Pons (tissue), 1 donor: ENCODE measurements around the gene SUMO3.
A peak's percentile ranks its signal among the peaks of the same experiment; 100 is the strongest.

Source experiments
- DNase-seq: peaks from one replicate; pipeline ENCODE4 v3.0.0-alpha.2; 2016; ENCODE audit warnings: low spot score

Gene SUMO3

DNA sequence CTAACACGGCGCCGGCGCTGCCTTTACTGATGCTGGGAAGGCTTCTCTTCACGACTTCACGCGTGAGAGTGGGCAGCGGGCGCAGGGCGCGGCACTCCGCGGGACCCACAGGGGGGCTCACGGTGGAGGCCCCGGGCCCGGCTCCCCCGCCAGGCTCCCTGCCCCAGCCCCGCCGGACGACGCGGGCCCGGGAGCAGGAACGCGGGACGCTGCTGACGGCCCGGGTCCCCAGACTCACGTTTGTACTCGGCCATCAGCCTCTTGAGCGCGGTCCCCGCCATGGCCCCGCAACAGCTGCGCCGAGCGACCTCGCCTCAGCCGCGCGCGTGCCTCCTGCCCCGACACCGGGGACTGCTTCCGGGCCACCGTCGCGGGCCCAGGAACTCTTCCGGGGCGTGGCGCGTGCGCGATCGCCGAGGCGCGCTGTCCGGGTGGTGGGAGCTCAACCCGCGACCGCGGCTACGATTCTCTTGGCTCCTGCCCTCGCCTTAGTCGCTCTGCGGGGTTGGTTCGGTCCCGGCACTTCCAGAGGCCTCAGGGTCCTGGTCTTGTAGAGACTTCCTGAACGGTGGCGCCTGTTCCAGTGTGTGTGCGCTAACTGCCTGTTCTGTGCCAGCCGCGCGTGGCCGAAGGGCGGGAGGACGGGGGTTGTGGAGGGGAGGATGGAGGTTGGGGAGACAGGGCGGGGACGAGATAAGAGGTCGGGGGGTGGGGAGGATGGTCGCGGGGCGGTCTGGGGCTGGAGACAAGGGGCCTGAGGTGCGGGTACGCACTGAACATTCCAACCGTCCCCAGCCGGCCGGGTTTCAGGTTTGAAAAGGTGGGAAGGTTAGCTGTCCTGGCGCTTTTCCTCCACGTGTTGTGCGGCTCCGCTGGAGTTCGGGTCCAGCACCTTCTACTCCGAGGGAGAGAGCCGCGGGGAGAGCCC lies 16.1 kb downstream of the SUMO3 start, which contains the start of gene UBE2G2:
Gene UBE2G2, minus strand, starts transcription at position 353 of the 928 bp plus-strand sequence. Its CDS starts 72 bp downstream, at position 281.
- peak; percentile 56 for DNase-seq

DNA sequence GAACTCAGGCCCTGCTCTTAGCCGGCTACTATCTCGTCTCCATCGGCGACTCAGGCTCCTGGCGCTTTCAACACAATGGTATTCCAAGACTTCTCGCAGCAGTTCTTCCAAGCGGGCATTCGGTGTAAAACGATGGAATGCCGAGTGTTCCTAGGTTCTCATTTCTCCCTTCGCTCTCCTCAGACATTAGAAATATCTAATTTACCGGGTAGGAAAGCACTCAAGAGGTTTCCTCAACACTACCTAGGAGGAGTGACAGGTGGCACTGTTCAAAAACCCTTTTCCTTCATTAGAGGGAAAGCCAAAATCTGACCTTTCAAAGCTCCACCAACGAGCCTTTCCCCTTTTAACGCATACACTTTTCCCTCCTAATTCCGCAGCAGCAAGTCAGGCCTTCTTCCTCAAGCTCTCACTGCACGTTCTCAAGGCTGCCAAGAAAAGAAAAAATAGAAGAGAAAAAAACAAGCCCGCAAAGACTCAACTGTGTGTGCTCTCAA lies 16.8 kb downstream of the SUMO3 start:
- DNase-seq: no peak

DNA sequence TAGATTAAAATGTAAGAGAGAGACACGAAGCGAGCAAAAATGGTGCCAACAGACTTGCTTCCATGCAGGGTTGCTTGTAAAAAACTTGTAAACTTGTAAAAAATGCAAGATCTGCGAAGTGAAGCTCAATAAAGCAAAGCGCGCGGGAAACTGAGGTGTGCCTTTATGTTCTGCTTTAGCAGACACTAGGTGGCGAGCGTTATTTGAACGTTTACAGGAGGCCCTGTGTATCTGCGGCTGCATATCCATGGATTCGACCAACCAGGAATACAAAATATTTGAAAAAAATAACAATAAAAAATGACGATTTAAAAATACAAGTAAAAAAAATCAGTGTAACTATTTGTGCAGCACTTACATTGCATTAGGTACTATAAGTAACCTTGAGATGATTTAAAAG lies 17.8 kb downstream of the SUMO3 start:
- no peak for DNase-seq

DNA sequence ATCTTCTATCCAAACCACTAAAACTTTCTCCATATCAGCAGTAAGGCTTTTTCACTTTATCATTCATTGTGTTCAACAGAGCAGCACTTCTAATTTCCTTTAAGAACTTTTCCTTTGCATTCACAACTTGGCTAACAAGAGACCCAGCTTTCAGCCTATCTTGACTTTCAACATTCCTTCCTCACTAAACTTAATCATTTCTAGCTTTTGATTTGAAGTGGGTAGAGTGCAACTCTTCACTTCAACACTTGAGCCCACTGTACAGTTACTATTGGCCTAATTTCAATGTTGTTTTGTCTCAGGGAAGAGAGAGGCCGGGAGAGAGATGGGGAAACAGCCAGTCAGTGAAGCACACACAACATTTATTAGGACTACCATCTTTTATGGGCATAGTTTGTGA lies 18.2 kb downstream of the SUMO3 start:
- no peak for DNase-seq

DNA sequence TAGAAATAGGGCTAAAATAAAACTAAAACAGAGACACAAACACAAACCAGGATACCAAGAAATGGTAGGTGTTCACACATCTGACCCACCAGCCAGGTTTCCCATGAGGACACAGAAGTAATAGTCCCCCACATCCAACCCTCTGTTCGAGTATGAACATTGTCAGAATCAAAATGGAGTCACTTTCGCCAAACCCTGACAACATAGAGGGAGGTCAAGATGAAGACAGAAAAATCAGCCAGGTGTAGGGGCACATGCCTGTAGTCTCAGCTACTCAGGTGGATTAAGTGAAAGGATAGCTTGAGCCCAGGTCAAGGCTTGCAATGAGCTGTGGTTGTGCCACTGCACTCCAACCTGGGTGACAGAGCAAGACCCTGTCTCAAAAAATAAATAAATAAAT lies 20.1 kb downstream of the SUMO3 start:
- DNase-seq: no peak

DNA sequence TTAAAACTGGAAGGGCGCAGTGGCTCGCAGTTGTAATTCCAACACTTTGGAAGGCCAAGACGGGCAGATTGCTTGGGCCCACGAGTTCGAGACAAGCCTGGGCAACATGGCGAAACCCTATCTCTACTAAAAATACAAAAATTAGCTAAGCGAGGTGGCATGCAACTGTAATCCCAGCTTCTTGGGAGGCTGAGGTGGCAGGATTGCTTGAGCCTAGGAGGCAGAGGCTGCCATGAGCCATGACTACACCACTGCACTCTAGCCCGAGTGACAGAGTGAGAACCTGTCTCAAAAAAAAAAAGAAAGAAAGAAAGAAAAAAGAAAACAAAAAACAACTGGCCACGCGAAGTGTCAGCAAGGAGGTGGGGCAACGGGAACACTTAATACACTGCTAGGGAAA lies 22.5 kb downstream of the SUMO3 start:
- DNase-seq: no peak

DNA sequence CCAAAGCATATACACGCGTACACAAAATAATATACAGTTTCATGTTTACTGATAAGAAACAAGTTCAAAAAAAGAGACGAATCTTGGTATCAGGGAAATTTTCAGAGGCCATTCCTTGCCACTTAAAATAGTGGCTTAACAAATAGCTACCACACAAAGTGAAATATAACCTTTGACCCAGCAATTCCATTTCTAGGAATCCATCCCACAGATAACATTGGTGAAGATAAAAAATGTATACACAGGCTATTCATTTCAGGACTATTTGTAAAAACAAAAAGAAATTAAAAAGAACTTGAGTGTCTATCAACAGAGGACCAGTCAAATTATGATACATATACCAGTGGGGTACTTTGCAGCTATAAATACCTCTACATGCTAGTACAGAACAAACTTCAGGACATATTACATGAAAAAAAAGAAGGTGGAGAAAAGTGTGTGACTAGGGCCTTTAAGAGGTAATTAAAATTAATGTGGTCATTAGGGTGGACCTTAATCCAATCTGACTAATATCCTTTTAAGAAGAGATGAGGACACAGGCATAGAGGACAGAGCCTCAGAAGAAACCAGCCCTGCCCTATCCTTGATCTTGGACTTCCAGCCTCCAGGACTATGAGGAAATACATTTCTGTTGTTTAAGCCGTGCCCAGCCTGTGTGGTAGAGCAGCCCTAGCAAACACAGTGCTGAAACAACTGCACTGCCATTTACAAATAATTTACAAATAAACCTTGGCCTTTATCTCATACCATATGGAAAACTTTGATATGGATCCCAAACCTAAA lies 24.1 kb downstream of the SUMO3 start:
- DNase-seq: no peak

DNA sequence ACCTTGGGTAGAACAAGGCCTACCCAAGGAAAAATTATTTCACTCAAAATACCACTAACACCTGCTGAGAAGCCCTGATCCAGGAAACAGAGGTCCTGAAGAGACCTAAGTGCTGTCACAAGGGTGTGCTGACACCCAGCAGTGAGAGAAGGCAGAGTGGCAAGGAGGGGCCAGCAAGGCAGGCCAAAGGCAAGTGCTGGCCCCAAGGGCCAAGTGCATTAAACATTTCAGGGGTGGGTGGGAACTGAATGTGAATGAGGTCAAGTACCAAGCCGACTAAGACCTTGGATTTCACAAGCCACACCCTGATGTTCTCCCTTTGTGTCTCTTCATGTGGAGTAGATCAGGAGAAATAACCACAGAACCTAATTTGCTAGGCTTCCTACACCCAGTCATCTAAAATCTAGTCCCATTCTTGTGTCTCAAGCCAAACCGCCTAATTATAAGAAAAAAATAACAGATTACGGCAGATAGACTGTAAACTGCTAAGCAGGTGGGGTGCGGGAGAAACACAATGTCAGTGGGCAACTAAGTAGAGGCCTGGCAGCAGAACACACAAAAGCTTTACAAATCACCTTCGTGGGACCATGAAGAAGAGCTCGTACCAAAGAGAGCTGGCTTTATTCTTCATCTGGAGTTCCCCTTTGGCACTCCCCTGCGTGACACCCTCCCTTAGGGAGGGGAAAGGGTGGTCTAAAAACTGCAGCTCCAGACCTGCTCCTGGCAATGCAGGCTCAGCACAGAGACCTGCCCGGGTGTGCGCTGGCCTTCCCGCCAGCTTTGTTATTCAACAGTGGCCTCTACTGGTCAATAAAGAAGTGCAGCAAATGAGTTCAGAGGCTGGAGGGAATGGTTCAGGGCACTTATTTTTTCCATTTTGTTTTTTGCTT lies 24.9 kb downstream of the SUMO3 start:
- peak; percentile 67 for DNase-seq

DNA sequence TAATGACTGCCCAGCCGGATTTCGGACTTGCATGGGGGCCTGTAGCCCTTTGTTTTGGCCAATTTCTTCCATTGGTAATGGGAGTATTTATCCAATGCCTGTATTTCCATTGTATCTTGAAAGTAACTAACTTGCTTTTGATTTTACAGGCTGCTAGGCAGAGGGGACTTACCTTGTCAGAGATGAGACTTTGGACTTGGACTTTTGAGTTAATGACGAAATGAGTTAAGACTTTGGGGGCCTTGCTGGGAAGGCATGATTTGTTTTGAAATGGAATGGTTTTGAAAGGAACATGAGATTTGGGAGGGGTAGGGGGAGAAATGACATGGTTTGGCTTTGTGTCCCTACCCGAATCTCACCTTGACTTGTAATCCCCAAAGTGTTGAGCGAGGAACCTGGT lies 25.9 kb downstream of the SUMO3 start:
- DNase-seq: no peak

DNA sequence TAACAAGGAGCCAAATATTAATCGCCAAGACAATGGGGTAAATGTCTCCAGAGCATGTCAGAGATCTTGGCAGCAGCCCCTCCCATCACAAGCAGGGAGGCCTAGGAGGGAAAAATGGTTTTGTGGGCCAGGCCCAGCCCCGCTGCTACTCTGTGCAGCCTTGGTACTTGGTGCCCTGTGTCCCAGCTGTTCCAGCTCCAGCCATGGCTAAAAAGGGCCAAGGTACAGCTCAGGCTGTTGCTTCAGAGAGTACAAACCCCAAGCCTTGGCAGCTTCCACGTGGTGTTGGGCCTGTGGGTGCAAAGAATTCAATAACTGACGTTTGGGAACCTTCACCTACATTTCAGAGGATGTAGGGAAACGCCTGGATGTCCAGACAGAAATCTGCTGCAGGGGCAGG lies 26.6 kb downstream of the SUMO3 start:
- no peak for DNase-seq

DNA sequence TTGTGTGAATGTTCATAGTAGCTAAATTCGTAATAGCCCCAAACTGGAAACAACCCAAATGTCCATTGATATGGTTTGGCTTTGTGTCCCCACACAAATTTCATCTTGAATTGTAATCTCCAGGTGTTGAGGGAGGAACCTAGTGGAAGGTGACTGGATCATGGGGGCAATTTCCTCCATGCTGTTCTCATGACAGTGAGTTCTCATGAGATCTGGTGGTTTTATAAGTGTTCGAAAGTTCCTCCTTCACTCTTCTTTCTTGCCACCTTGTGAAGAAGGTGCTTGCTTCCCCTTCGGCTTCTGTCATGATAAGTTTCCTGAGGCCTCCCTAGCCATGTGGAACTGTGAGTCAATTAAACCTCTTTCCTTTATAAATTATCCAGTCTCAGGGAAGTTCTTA lies 27.5 kb downstream of the SUMO3 start:
- DNase-seq: no peak

DNA sequence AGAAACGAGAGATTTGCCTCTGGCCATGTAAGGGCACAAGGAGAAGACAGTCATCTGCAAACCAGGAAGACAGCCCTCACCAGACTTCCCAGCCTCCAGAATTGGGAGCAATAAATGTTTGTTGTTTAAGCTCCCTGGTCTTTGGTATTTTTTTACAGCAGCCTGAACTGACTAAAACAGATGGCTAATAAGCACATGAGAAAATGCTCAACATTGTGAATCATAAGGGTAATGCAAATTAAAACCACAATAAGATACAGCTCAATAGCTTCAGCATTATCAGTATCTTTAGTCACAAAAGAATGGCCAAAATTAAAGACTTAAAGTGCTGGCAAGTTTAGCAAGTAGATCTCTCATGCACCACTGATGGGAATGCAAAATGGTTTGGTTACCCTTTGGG lies 28.0 kb downstream of the SUMO3 start:
- no peak for DNase-seq

DNA sequence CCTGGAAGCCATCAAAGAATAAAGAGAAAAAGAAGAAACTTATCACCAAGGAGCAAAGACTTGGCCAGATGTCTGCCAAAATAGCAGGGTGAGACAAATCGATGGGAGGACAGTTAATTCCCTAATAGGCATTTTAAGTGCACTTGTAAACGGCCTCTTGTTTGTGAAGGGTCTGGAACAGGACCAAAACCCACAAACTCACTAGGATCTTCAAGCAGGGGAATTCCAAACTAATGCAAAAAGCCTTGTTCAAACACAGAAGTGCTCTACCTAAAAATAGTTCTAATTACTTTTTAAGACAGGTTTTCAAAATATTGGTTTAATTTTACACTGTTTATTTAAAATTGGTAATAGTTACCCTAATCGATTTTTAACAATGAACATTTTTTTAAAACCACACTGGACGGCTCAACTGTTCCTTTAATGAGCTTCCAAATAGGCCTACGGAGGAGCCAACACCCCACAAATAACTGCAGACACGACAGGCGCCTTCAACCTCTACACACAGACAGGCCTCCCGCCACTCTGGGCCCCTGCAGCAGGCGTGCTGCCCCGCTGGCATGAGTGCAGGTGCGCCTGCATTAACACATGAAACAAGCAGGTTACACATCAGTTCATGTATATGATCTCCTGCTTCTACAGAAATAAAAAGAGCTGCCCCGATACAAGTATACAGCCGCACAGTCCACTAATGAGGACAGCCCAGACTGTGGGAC lies 32.1 kb downstream of the SUMO3 start:
- no peak for DNase-seq

DNA sequence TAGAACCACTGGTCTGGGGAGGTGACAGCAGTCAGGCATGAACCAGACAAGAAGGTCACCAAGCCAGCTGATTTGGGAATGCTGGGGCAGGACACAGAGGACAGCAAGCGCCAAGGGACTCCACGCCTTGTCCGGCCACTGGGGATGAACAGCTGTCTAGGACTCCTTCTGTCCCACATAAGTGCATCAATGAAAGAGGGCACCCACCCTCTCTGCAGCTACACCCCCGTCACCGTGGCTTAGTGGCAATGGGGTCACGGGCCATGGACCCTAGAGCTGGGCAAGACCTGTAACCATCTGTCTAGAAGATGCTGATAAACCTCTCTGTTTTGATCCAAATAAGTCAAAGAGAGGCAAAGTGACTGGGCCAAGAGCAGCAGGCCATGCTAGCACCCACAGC lies 33.1 kb downstream of the SUMO3 start:
- no peak for DNase-seq

DNA sequence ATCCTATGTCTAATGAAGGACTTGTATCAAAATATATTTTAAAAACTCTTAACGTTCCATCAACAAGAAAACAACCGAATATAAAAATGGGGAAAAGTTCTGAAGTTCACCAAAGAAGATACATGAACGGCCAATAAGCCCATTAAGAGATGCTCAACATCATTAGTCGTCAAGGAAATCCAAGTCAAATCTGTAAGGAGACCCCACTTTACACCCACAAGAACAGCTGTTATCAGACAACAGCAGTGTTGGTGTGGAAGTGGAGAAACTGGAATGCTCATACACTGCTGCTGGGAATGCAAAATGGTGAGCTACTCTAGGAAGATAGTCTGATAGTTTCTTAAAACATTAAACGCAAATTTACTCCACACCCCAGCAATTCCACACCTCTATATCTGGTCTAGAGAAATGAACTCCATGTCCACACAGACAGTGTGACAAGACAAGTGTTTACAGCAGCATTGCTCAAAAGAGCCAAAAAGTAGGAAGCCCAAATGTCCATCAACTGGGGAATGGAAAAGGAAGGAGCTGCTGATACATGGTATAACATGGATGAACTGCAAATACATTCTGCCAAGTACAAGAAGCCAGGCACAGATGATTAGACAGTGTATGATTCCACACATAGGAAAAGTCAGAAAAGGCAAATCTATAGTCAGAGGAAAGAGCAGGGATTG lies 34.7 kb downstream of the SUMO3 start:
- DNase-seq: no peak

DNA sequence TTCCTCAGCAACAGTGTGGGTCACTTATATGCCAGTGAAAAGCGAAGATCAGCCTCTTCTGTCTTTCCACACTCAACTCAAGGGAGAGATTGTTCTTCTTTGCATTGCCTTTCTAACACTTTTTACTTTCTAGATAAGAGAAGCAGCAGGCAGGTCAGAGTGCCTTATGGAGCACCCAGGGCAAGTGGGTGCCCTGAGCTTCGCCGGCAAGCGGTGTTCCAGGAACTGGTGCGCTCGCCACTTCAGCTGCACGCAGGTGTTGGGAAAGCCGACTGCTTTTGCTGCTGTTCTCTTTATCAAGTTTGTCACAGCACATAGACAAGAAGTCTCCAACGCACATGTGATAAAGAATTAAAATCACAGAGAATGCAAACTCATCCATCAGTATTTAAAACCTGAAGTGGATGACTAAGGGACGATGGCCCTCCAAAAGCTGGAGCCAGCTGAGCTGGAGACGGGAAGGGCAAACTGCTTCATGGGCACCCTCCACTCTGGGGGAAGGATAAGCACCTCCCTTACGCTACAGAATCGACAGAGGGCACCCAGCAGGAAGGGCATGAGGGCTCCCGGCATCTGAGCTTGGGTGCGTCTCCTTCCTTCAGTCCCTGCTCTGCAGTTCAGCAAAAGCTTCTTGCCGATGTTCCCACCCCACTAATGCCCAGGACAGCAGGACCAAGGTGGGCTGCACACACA lies 36.9 kb downstream of the SUMO3 start:
- DNase-seq: no peak

DNA sequence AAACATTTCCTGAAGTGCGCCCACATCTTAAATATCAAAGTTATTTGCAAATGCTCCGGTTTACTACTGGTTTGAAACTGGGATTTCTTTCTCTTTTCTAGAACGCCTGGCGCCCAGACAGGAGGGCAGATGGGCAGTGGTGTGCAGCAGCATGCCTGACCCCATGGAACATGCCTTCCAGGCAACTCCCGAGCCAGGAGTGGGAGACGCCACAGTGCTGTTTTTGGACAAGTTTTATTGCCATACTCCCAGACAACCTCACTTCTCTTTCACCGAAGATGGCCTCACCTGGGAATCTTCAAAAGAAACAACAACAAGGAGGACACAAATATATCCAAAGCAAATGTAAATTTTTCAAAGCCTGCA lies 37.7 kb downstream of the SUMO3 start:
- DNase-seq: no peak

DNA sequence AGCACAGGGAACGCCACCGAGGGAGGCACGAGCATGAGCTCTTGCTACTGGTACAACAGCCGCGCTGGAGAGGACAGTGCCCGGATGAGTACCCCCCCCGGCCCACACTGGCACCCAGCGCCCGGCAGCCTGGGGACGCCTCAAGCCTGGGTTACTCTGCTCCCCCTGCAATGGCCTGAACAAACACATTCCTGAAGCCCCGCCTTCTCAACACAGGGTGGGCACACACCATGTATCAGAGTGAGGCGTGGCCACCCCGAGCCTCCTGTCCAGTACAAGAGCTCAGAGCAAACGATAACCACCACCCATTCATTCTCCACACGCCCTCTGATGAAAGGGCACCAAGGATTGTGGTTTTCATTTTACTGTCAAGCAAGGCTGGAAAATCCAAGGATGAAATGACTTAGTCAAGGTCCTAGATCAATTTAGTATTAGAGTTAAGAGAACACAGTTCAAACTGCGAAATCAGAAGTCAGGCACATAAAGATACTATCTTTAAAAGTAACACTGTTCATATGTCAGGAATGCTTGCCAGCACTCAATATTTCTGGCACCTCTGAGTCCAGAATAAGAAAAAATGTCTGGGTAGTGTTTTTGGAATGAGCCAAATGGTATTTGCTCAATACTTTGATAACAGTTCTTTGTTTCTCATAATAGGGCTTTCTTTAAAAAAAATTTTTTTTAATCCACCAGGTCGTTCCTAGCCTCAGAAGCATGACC lies 38.3 kb downstream of the SUMO3 start:
- DNase-seq: no peak

DNA sequence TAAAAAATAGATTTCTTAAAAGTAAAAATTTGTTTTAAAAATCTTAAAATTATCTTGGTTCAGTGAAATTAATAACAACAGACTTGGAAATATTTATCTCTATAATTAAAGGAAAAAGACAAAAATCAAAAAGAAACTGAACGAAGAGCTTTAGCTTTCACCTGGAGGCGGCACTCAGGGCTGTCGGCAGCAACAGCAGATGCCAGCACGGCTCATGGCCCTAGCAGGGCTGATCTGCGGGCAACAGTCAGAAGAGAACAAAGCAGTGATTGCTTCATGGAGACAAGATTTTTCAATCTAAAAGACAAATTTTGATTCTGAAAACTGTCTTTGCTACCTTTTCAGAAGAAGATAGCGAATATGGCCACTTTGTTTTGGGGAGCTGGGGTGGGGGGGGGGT lies 38.9 kb downstream of the SUMO3 start:
- no peak for DNase-seq
